ENCODE measurements around the gene C17orf58.

DNA sequence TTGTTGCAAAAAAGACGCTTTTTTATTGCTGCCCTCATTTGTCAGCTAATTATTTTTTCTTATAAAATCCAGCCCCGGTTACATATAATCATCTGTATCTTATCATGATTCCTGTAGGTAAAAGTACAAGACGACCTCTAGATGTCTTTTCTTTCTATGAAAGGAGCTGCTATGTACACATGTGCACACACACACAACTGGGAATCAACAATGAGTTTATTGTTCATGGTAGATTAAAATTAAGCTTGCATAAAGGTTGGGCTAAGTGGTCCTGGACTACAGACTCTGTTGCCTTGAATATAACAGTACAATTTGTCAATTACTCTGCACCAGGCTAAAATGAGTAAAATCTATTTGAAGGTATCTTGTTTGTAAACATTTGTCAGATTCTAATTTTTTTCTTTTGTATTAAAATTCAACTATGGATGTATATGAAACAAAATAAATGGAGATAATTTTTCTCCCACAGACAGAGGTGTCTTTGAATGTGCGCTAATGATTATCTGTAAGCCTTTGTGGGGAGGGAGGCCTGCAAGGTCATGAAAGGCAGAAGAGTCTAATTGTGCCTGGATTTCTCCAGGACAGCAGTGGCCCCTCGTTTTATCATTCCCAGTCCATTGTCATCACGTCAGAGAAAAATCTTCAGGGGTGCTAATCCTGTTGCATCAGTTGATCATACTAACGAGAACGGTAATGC lies 13.4 kb downstream of the C17orf58 start:
- TF ChIP-seq EP300 (IDR thresholded peaks at IDR 0.05) = no peak
- TF ChIP-seq, protein P1, sequence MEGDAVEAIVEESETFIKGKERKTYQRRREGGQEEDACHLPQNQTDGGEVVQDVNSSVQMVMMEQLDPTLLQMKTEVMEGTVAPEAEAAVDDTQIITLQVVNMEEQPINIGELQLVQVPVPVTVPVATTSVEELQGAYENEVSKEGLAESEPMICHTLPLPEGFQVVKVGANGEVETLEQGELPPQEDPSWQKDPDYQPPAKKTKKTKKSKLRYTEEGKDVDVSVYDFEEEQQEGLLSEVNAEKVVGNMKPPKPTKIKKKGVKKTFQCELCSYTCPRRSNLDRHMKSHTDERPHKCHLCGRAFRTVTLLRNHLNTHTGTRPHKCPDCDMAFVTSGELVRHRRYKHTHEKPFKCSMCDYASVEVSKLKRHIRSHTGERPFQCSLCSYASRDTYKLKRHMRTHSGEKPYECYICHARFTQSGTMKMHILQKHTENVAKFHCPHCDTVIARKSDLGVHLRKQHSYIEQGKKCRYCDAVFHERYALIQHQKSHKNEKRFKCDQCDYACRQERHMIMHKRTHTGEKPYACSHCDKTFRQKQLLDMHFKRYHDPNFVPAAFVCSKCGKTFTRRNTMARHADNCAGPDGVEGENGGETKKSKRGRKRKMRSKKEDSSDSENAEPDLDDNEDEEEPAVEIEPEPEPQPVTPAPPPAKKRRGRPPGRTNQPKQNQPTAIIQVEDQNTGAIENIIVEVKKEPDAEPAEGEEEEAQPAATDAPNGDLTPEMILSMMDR (IDR thresholded peaks at IDR 0.05) = no peak
